ENCODE data around the gene EFHD2.
A peak's percentile ranks its signal among the peaks of the same experiment; 100 is the strongest.

The EFHD2 gene

GRCh38 chr1:15443281-15443680, 33.6 kb downstream of the EFHD2 start:
- POLR2A ChIA-PET = no interaction called here
- Histone ChIP-seq H3K4me3 (ENCODE audit: low read depth, low read length) (no peak overlapping the region), H3K36me3 (ENCODE audit: control insufficient read depth in 2 of 2, insufficient read depth in 1 of 2, low read length in 2 of 2) (no peaks in the 10 kb centered on the region), H3K9me3 (ENCODE audit: control insufficient read depth, insufficient read depth, low read depth, low read length) (no peaks in the 10 kb centered on the region), H3K27ac (ENCODE audit: extremely low read depth, low read depth, low read length) (no peak overlapping the region), H3K4me1 (ENCODE audit: control insufficient read depth, insufficient read depth, low read length) (no peaks in the 10 kb centered on the region)
- CTCF ChIA-PET = interaction anchor here (0.8 to 0.9 kb wide), 2 partner anchors 11 to 120 kb away, joined by 3 to 5 read pairs; no protein-coding TSS in a partner anchor
- TF ChIP-seq ZIC2 (tag by site-specific recombination; IDR thresholded peaks at IDR 0.05) (0 out of 2 replicates have a peak, but pooled peaks have one; percentile 19), ZNF747 (tag by site-specific recombination; IDR thresholded peaks at IDR 0.05) (no peak)

GRCh38 chr1:15444468-15445389, 35.0 kb downstream of the EFHD2 start:
- Histone ChIP-seq H3K36me3 (ENCODE audit: control insufficient read depth in 2 of 2, insufficient read depth in 1 of 2, low read length in 2 of 2) (no peaks in the 10 kb centered on the region), H3K9me3 (ENCODE audit: control insufficient read depth, insufficient read depth, low read depth, low read length) (no peaks in the 10 kb centered on the region), H3K4me1 (ENCODE audit: control insufficient read depth, insufficient read depth, low read length) (no peaks in the 10 kb centered on the region), H3K27ac (ENCODE audit: extremely low read depth, low read depth, low read length) (no peak overlapping the region), H3K4me3 (ENCODE audit: low read depth, low read length) (no peak overlapping the region)
- POLR2A ChIA-PET = interaction anchor here (0.6 kb wide), 1 partner anchor 158 kb away, joined by 3 read pairs; no protein-coding TSS in a partner anchor
- no peak for TF ChIP-seq ZEB2 (tag by site-specific recombination; IDR thresholded peaks at IDR 0.05)
- peak; percentile 16; the same call in 1 of the 2 replicates for TF ChIP-seq ZNF449 (tag by site-specific recombination; IDR thresholded peaks at IDR 0.05)
- CTCF ChIA-PET = interaction anchor here (0.6 to 0.7 kb wide), 2 partner anchors 71 to 844 kb away, joined by 3 to 4 read pairs; no protein-coding TSS in a partner anchor

GRCh38 chr1:15445390-15446122, 35.9 kb downstream of the EFHD2 start:
- POLR2A ChIA-PET = no interaction called here

GRCh38 chr1:15446212-15446611, 36.5 kb downstream of the EFHD2 start:
- Histone ChIP-seq H3K36me3 (ENCODE audit: control insufficient read depth in 2 of 2, insufficient read depth in 1 of 2, low read length in 2 of 2) (no peaks in the 10 kb centered on the region), H3K4me3 (ENCODE audit: low read depth, low read length) (no peak overlapping the region), H3K9me3 (ENCODE audit: control insufficient read depth, insufficient read depth, low read depth, low read length) (no peaks in the 10 kb centered on the region), H3K4me1 (ENCODE audit: control insufficient read depth, insufficient read depth, low read length) (no peaks in the 10 kb centered on the region), H3K27ac (ENCODE audit: extremely low read depth, low read depth, low read length) (no peak overlapping the region)
- POLR2A ChIA-PET = no interaction called here
- CTCF ChIA-PET = interaction anchor here (0.5 to 0.6 kb wide), 2 partner anchors 103 to 251 kb away, joined by 3 to 4 read pairs; no protein-coding TSS in a partner anchor
- no peak for TF ChIP-seq ZNF639 (tag by site-specific recombination; IDR thresholded peaks at IDR 0.05)
- no peak for TF ChIP-seq ZNF202 (tag by site-specific recombination; IDR thresholded peaks at IDR 0.05; ENCODE audit: borderline replicate concordance)
- TF ChIP-seq ZNF416 (tag by site-specific recombination; IDR thresholded peaks at IDR 0.05) = no peak
- TF ChIP-seq HOXC10 (CRISPR knock-in tag; IDR thresholded peaks at IDR 0.05) = no peak
- TF ChIP-seq ZNF132 (tag by site-specific recombination; IDR thresholded peaks at IDR 0.05; ENCODE audit: borderline replicate concordance) = no peak
- TF ChIP-seq BCL11A (tag by site-specific recombination; IDR thresholded peaks at IDR 0.05; ENCODE audit: low read depth) = no peak
- no peak for TF ChIP-seq ZBTB11 (tag by site-specific recombination; conservative IDR thresholded peaks at IDR 0.05; ENCODE audit: low read depth)
- TF ChIP-seq ZNF335 (tag by site-specific recombination; conservative IDR thresholded peaks at IDR 0.05) = no peak
- TF ChIP-seq ZNF23 (tag by site-specific recombination; IDR thresholded peaks at IDR 0.05; ENCODE audit: borderline replicate concordance) = no peak

More at GRCh38 chr1:15445390-15446122, 35.9 kb downstream of the EFHD2 start:
- Histone ChIP-seq H3K9me3 (ENCODE audit: control insufficient read depth, insufficient read depth, low read depth, low read length) (no peaks in the 10 kb centered on the region), H3K4me1 (ENCODE audit: control insufficient read depth, insufficient read depth, low read length) (no peaks in the 10 kb centered on the region), H3K27ac (ENCODE audit: extremely low read depth, low read depth, low read length) (no peak overlapping the region), H3K4me3 (ENCODE audit: low read depth, low read length) (no peak overlapping the region), H3K36me3 (ENCODE audit: control insufficient read depth in 2 of 2, insufficient read depth in 1 of 2, low read length in 2 of 2) (no peaks in the 10 kb centered on the region)
- CTCF ChIA-PET = interaction anchor here (0.6 kb wide), 1 partner anchor 72 kb away, joined by 4 read pairs; no protein-coding TSS in a partner anchor
- TF ChIP-seq BCL6B (tag by site-specific recombination; IDR thresholded peaks at IDR 0.05) = no peak
- no peak for TF ChIP-seq MZF1 (tag by site-specific recombination; IDR thresholded peaks at IDR 0.05; ENCODE audit: borderline replicate concordance)
- no peak for TF ChIP-seq ZNF404 (tag by site-specific recombination; IDR thresholded peaks at IDR 0.05)
- peak; percentile 95 for TF ChIP-seq ZNF24 (tag by site-specific recombination; IDR thresholded peaks at IDR 0.05)
- no peak for TF ChIP-seq ZNF239 (tag by site-specific recombination; IDR thresholded peaks at IDR 0.05)
- peak; percentile 81 for TF ChIP-seq ZNF366 (tag by site-specific recombination; conservative IDR thresholded peaks at IDR 0.05)

Data from HEK293 (cell line).